ENCODE results near the gene GAPDHS.

GRCh38 chr19:35487656-35488182, 45.5 kb upstream of the GAPDHS start:
- TF ChIP-seq EZH2 (IDR thresholded peaks at IDR 0.05; ENCODE audit: insufficient read depth, low read length) (no peak), CTCF (IDR thresholded peaks at IDR 0.05; ENCODE audit: insufficient read depth, low read depth, low read length) (no peak)

Data from astrocyte (in vitro differentiated cells and primary cell).